CD8-positive, alpha-beta memory T cell (primary cell): Measurements from ENCODE around the gene PARP12. TPM values are rescaled to one million over a fixed set of nuclear protein-coding genes. Genes with fewer than 3 reads are reported as not detected.

ENCODE experiments used
- CTCF ChIA-PET: fragments of 350-600 bp; sonication (Branson Sonifier 250); formaldehyde crosslinking; loops from one replicate; lab custom pipeline; 2021; ENCODE audit warnings: antibody characterized with exemption; lab: Charles Lee
- POLR2A ChIA-PET: fragments of 350-600 bp; sonication (Branson Sonifier 250); formaldehyde crosslinking; loops from one replicate; lab custom pipeline; 2021; ENCODE audit warnings: antibody characterized with exemption; lab: Charles Lee
- DNase-seq, 5 donors: peaks; one replicate each; pipeline versions ENCODE4 v3.0.0 to v3.0.0-alpha.2; 2020 to 2022; ENCODE audit warnings: mixed read lengths in 1 of 5
- H3K27ac ChIP-seq: one replicate; pipeline ENCODE4 v1.7.0; 2013; ENCODE audit warnings: low read depth, mild to moderate bottlenecking, low read length, moderate library complexity
- H3K27me3 ChIP-seq: 2 replicates; pipeline ENCODE4 v1.7.0; 2013; ENCODE audit warnings: low read length, mild to moderate bottlenecking; ENCODE audit not compliant: insufficient read depth, poor library complexity, severe bottlenecking
- H3K36me3 ChIP-seq: 2 replicates; pipeline ENCODE4 v1.7.0; 2013; ENCODE audit warnings: mild to moderate bottlenecking, low read length, moderate library complexity; ENCODE audit not compliant: insufficient read depth
- H3K4me1 ChIP-seq: 2 replicates; pipeline ENCODE4 v1.7.0; 2013; ENCODE audit warnings: mild to moderate bottlenecking, low read length, moderate library complexity; ENCODE audit not compliant: insufficient read depth
- H3K4me3 ChIP-seq: 2 replicates; pipeline ENCODE4 v1.7.0; 2013; ENCODE audit warnings: mild to moderate bottlenecking, low read length
- H3K9me3 ChIP-seq: 2 replicates; pipeline ENCODE4 v1.7.0; 2013; ENCODE audit warnings: mild to moderate bottlenecking, low read length
- H3K27ac Mint-ChIP-seq, 8 donors: one replicate each; pipeline ENCODE4 v1.8.0; 2020 to 2021; ENCODE audit warnings: mixed read lengths in 8 of 8, mild to moderate bottlenecking in 6 of 8, inconsistent platforms in 3 of 8, moderate library complexity in 3 of 8
- H3K27me3 Mint-ChIP-seq, 2 donors: one replicate each; pipeline ENCODE4 v1.8.0; 2020 to 2021; ENCODE audit warnings: mixed read lengths in 2 of 2, mild to moderate bottlenecking in 1 of 2, moderate library complexity in 1 of 2
- H3K36me3 Mint-ChIP-seq, 3 donors: one replicate each; pipeline ENCODE4 v1.8.0; 2020 to 2021; ENCODE audit warnings: mixed read lengths in 3 of 3, inconsistent platforms in 1 of 3, mild to moderate bottlenecking in 1 of 3
- H3K4me1 Mint-ChIP-seq, 3 donors: one replicate each; pipeline ENCODE4 v1.8.0; 2020 to 2021; ENCODE audit warnings: mixed read lengths in 3 of 3, inconsistent platforms in 1 of 3, mild to moderate bottlenecking in 1 of 3
- H3K4me3 Mint-ChIP-seq, 7 donors: one replicate each; pipeline ENCODE4 v1.8.0; 2020 to 2021; ENCODE audit warnings: mixed read lengths in 7 of 7, mild to moderate bottlenecking in 6 of 7, moderate library complexity in 4 of 7, inconsistent platforms in 2 of 7
- H3K9me3 Mint-ChIP-seq, 5 donors: one replicate each; pipeline ENCODE4 v1.8.0; 2020 to 2022; ENCODE audit warnings: mixed read lengths in 5 of 5, mild to moderate bottlenecking in 3 of 5, moderate library complexity in 2 of 5, inconsistent platforms in 1 of 5
- polyA plus RNA-seq: library from polyadenylated mRNA; unstranded; fragments of 300-500 nt; fragmentation: Illumina TruSeq; gene quantifications from one replicate; pipeline ENCODE4 v1.2.3, GENCODE V29; 2021
- total RNA-seq, 2 experiments: library from RNA; stranded (reverse); gene quantifications; one replicate each; pipeline ENCODE4 v1.2.3, GENCODE V29; 2021

The PARP12 gene
- total and polyA plus RNA-seq, 3 experiments from 2014 or later: 24.7 to 34.0 (median 27.9) TPM

GRCh38 chr7:140017034-140017433 is 45.7 kb downstream of the PARP12 start:
- POLR2A ChIA-PET: no interaction called here
- no peaks in the 10 kb centered on the region for H3K9me3 Mint-ChIP-seq

GRCh38 chr7:140016540-140016939 is 46.2 kb downstream of the PARP12 start:
- ChIA-PET CTCF (interaction anchor here (1.5 kb wide), 1 partner anchor 14 kb away, joined by 4 read pairs; no protein-coding TSS in a partner anchor), POLR2A (no interaction called here)
- H3K9me3 Mint-ChIP-seq: no peaks in the 10 kb centered on the region
- H3K27ac Mint-ChIP-seq: no peak overlapping the region
- peaks cover 0 to 3% (median 0%) of the 10 kb centered on the region in 3 donors for H3K36me3 Mint-ChIP-seq
- no peak for DNase-seq
- Histone ChIP-seq H3K9me3 (no peaks in the 10 kb centered on the region), H3K4me3 (no peak overlapping the region), H3K36me3 (no peaks in the 10 kb centered on the region), H3K27me3 (no peaks in the 10 kb centered on the region), H3K27ac (no peak overlapping the region), H3K4me1 (no peaks in the 10 kb centered on the region)
- no peak overlapping the region for H3K4me3 Mint-ChIP-seq
- no peaks in the 10 kb centered on the region for H3K4me1 Mint-ChIP-seq
- no peaks in the 10 kb centered on the region for H3K27me3 Mint-ChIP-seq

More at GRCh38 chr7:140017034-140017433, 45.7 kb downstream of the PARP12 start:
- no peaks in the 10 kb centered on the region for H3K27me3 Mint-ChIP-seq
- no peak overlapping the region for H3K4me3 ChIP-seq
- H3K4me1 Mint-ChIP-seq: no peaks in the 10 kb centered on the region
- H3K4me1 ChIP-seq: no peaks in the 10 kb centered on the region
- no peaks in the 10 kb centered on the region for H3K27me3 ChIP-seq
- no peak overlapping the region for H3K4me3 Mint-ChIP-seq
- H3K36me3 ChIP-seq: no peaks in the 10 kb centered on the region
- no peaks in the 10 kb centered on the region for H3K9me3 ChIP-seq
- DNase-seq: no peak
- H3K36me3 Mint-ChIP-seq: peaks cover 0 to 8% (median 3%) of the 10 kb centered on the region in 3 donors
- CTCF ChIA-PET: interaction anchor here (1.5 kb wide), 1 partner anchor 14 kb away, joined by 4 read pairs; no protein-coding TSS in a partner anchor
- H3K27ac ChIP-seq: no peak overlapping the region
- H3K27ac Mint-ChIP-seq: no peak overlapping the region

- Mint-ChIP-seq H3K27me3 (no peaks in the 10 kb centered on the region), H3K4me3 (no peak overlapping the region), H3K36me3 (peaks cover 0 to 3% (median 1%) of the 10 kb centered on the region in 3 donors), H3K4me1 (no peaks in the 10 kb centered on the region), H3K9me3 (no peaks in the 10 kb centered on the region), H3K27ac (no peak overlapping the region)
- Histone ChIP-seq H3K27me3 (no peaks in the 10 kb centered on the region), H3K36me3 (no peaks in the 10 kb centered on the region), H3K9me3 (no peaks in the 10 kb centered on the region), H3K4me1 (no peaks in the 10 kb centered on the region), H3K27ac (no peak overlapping the region), H3K4me3 (no peak overlapping the region)
- ChIA-PET CTCF (no interaction called here), POLR2A (no interaction called here)
- DNase-seq: no peak
Observed at GRCh38 chr7:140015471-140015970, 47.2 kb downstream of the PARP12 start.

- POLR2A ChIA-PET: interaction anchor here (0.5 kb wide), 1 partner anchor 174 kb away, joined by 3 read pairs; no protein-coding TSS in a partner anchor
- Histone ChIP-seq H3K4me3 (no peak overlapping the region), H3K27ac (no peak overlapping the region), H3K27me3 (no peaks in the 10 kb centered on the region), H3K9me3 (no peaks in the 10 kb centered on the region), H3K4me1 (no peaks in the 10 kb centered on the region), H3K36me3 (no peaks in the 10 kb centered on the region)
- Mint-ChIP-seq H3K4me3 (no peak overlapping the region), H3K36me3 (peaks cover 0 to 3% (median 1%) of the 10 kb centered on the region in 3 donors), H3K4me1 (no peaks in the 10 kb centered on the region), H3K27me3 (no peaks in the 10 kb centered on the region), H3K9me3 (no peaks in the 10 kb centered on the region), H3K27ac (no peak overlapping the region)
- CTCF ChIA-PET: interaction anchor here (1.3 kb wide), 1 partner anchor 11 kb away, joined by 3 read pairs; no protein-coding TSS in a partner anchor
- DNase-seq: no peak
Observed at GRCh38 chr7:140014123-140014522, 48.6 kb downstream of the PARP12 start.

- H3K4me3 ChIP-seq: no peak overlapping the region
- H3K9me3 Mint-ChIP-seq: no peaks in the 10 kb centered on the region
- no peak overlapping the region for H3K27ac Mint-ChIP-seq
- H3K27me3 Mint-ChIP-seq: no peaks in the 10 kb centered on the region
- H3K27me3 ChIP-seq: no peaks in the 10 kb centered on the region
- CTCF ChIA-PET: interaction anchor here (1.3 kb wide), 1 partner anchor 11 kb away, joined by 3 read pairs; no protein-coding TSS in a partner anchor
- no peaks in the 10 kb centered on the region for H3K4me1 Mint-ChIP-seq
- POLR2A ChIA-PET: interaction anchor here (0.5 to 0.7 kb wide), 2 partner anchors 174 to 199 kb away, joined by 3 read pairs; no protein-coding TSS in a partner anchor
- H3K9me3 ChIP-seq: no peaks in the 10 kb centered on the region
- no peak for DNase-seq
- H3K27ac ChIP-seq: no peak overlapping the region
- no peaks in the 10 kb centered on the region for H3K4me1 ChIP-seq
- peaks cover 0 to 3% (median 1%) of the 10 kb centered on the region in 3 donors for H3K36me3 Mint-ChIP-seq
- no peaks in the 10 kb centered on the region for H3K36me3 ChIP-seq
- H3K4me3 Mint-ChIP-seq: no peak overlapping the region
Observed at GRCh38 chr7:140013676-140014075, 49.1 kb downstream of the PARP12 start.

- Mint-ChIP-seq H3K36me3 (peaks cover 0 to 3% (median 1%) of the 10 kb centered on the region in 3 donors), H3K27ac (no peak overlapping the region), H3K4me3 (no peak overlapping the region), H3K4me1 (no peaks in the 10 kb centered on the region), H3K9me3 (no peaks in the 10 kb centered on the region), H3K27me3 (peaks cover 0 to 2% of the 10 kb centered on the region in 2 donors)
- H3K9me3 ChIP-seq: no peaks in the 10 kb centered on the region
- ChIA-PET POLR2A (interaction anchor here (0.6 kb wide), 1 partner anchor 165 kb away, joined by 3 read pairs; no protein-coding TSS in a partner anchor), CTCF (no interaction called here)
- H3K27me3 ChIP-seq: no peaks in the 10 kb centered on the region
- no peaks in the 10 kb centered on the region for H3K36me3 ChIP-seq
- no peak for DNase-seq
- no peaks in the 10 kb centered on the region for H3K4me1 ChIP-seq
- no peak overlapping the region for H3K27ac ChIP-seq
- H3K4me3 ChIP-seq: no peak overlapping the region
Observed at GRCh38 chr7:140010194-140010895, 52.4 kb downstream of the PARP12 start.

- no peaks in the 10 kb centered on the region for H3K27me3 ChIP-seq
- Mint-ChIP-seq H3K36me3 (peaks cover 0 to 3% (median 1%) of the 10 kb centered on the region in 3 donors), H3K4me1 (no peaks in the 10 kb centered on the region), H3K27ac (no peak overlapping the region), H3K27me3 (peaks cover 0 to 2% of the 10 kb centered on the region in 2 donors), H3K9me3 (no peaks in the 10 kb centered on the region), H3K4me3 (no peak overlapping the region)
- no peak overlapping the region for H3K27ac ChIP-seq
- H3K4me3 ChIP-seq: no peak overlapping the region
- DNase-seq: no peak
- ChIA-PET POLR2A (no interaction called here), CTCF (interaction anchor here (1.6 kb wide), 1 partner anchor 364 kb away, joined by 4 read pairs; no protein-coding TSS in a partner anchor)
- no peaks in the 10 kb centered on the region for H3K9me3 ChIP-seq
- no peaks in the 10 kb centered on the region for H3K36me3 ChIP-seq
- H3K4me1 ChIP-seq: no peaks in the 10 kb centered on the region
Observed at GRCh38 chr7:140009735-140010134, 53.0 kb downstream of the PARP12 start.
